Peyer's patch (tissue), 4 donors: ENCODE results near the gene AK5.

Experiments used
- CTCF ChIP-seq, 6 experiments: fragments of 450-650 bp in 4 of 6; fragments of 200-600 bp in 2 of 6; sonication (generic) in 1 of 6; IDR thresholded peaks; one replicate each; pipeline ENCODE4 v1.5.1; 2017 to 2019; ENCODE audit warnings: antibody characterized with exemption in 6 of 6, mild to moderate bottlenecking in 3 of 6, moderate library complexity in 1 of 6
- POLR2A ChIP-seq, 2 donors: fragments of 450-650 bp; IDR thresholded peaks; one replicate each; pipeline ENCODE4 v1.5.1; 2017; ENCODE audit warnings: antibody characterized with exemption in 2 of 2, mild to moderate bottlenecking in 2 of 2, moderate library complexity in 2 of 2

GRCh38 chr1:77400781-77401180 lies 119.0 kb downstream of the AK5 start:
- TF ChIP-seq POLR2A (IDR thresholded peaks at IDR 0.05) = no peak
- TF ChIP-seq CTCF (IDR thresholded peaks at IDR 0.05) = no peak
